GM18907 (cell line): ENCODE data around the gene C19orf25.
"Not testable (repeated sequence)": the region's sequence is repeated elsewhere in the genome, so short reads cannot be mapped to it uniquely, and the experiment has no call there.

Source experiments
- ATAC-seq: cut with Tn5 transposase; IDR thresholded peaks from one replicate; pipeline ENCODE4 v1.9.1; 2021; ENCODE audit warnings: mild to moderate bottlenecking, moderate library complexity; ENCODE audit not compliant: unreplicated experiment

The C19orf25 gene

GRCh38 chr19:1449467-1450442, 29.3 kb downstream of the C19orf25 start, which contains the start of gene APC2:
Gene APC2, plus strand, starts transcription at chr19:1450121. Its CDS starts 2,881 bp downstream, at chr19:1453002.
- no peak for ATAC-seq

GRCh38 chr19:1447944-1448343, 31.1 kb downstream of the C19orf25 start:
- no peak for ATAC-seq

- no peak for ATAC-seq
These were observed 31.5 kb downstream of the C19orf25 start for GRCh38 chr19:1447504-1447903.

- ATAC-seq = no peak
These were observed 32.1 kb downstream of the C19orf25 start for GRCh38 chr19:1446713-1447481.

- ATAC-seq = no peak
These were observed 32.9 kb downstream of the C19orf25 start for GRCh38 chr19:1445932-1446712.

GRCh38 chr19:1445185-1445931, 33.7 kb downstream of the C19orf25 start:
- ATAC-seq = peak; percentile 73

GRCh38 chr19:1441677-1442438, 37.2 kb downstream of the C19orf25 start:
- ATAC-seq = no peak

- no peak for ATAC-seq
These were observed 38.0 kb downstream of the C19orf25 start for GRCh38 chr19:1441022-1441426.

- ATAC-seq = no peak
These were observed 38.6 kb downstream of the C19orf25 start for GRCh38 chr19:1440418-1440801.

GRCh38 chr19:1439525-1440417, 39.2 kb downstream of the C19orf25 start:
- not testable (repeated sequence) for ATAC-seq

GRCh38 chr19:1438933-1439354, 40.1 kb downstream of the C19orf25 start:
- no peak for ATAC-seq

- ATAC-seq = peak; percentile 78
These were observed 40.7 kb downstream of the C19orf25 start, which contains the start of gene RPS15 for GRCh38 chr19:1438035-1438932. Gene RPS15, plus strand, starts transcription at chr19:1438396. Its CDS starts 30 bp downstream, at chr19:1438426.

GRCh38 chr19:1437609-1438008, 41.4 kb downstream of the C19orf25 start:
- ATAC-seq = no peak

- ATAC-seq = no peak
These were observed 43.5 kb downstream of the C19orf25 start for GRCh38 chr19:1435378-1435989.

- ATAC-seq = no peak
These were observed 44.4 kb downstream of the C19orf25 start for GRCh38 chr19:1434577-1435060.

- no peak for ATAC-seq
These were observed 45.0 kb downstream of the C19orf25 start for GRCh38 chr19:1434040-1434366.
